Stimulated activated memory B cell treated with anti-CD40 and anti-IgM and Interleukin-4, amounts not matched to agents 10 μg/mL and 1 μg/mL and 100 μg/mL, for 72 hours (primary cell): ENCODE data around the gene THOC7.

Source experiments
- ATAC-seq: fragments of 150-1000 bp; cut with Tn5 transposase; 2 replicates; pipeline ENCODE4 v1.10.0; 2021
- H3K27ac Mint-ChIP-seq: one replicate; pipeline ENCODE4 v1.8.0; 2022; ENCODE audit warnings: mild to moderate bottlenecking, mixed read lengths
- H3K27me3 Mint-ChIP-seq: one replicate; pipeline ENCODE4 v1.8.0; 2022; ENCODE audit warnings: mixed read lengths
- H3K36me3 Mint-ChIP-seq: one replicate; pipeline ENCODE4 v1.8.0; 2022; ENCODE audit warnings: mixed read lengths
- H3K4me1 Mint-ChIP-seq: one replicate; pipeline ENCODE4 v1.8.0; 2022; ENCODE audit warnings: mixed read lengths
- H3K4me3 Mint-ChIP-seq: one replicate; pipeline ENCODE4 v1.8.0; 2022; ENCODE audit warnings: mild to moderate bottlenecking, moderate library complexity, mixed read lengths
- H3K9me3 Mint-ChIP-seq: one replicate; pipeline ENCODE4 v1.8.0; 2022; ENCODE audit warnings: mixed read lengths

The THOC7 gene

DNA sequence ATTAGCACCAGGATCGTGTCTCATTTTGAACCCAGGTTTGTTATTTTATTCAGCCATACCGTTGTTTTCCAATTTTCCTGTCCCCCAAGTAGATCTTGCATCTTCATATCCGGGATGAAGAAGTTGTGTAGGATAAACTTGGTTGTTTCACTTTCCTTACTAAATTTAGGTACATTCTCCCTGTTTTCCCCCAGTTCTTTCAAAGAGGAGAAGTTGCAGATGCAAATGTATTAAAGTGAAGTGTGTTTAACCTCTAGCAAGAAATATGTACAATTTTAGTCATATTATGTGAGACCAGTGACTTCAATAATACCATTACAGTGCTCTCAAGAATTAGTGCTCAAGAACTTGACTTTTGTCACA lies 1.3 kb upstream of the THOC7 start:
- no peaks in the 10 kb centered on the region for H3K36me3 Mint-ChIP-seq
- peak overlapping the region; percentile 88 for H3K4me3 Mint-ChIP-seq
- H3K27ac Mint-ChIP-seq, result peak overlapping the region; percentile 84
- peaks cover 63% of the 10 kb centered on the region for H3K4me1 Mint-ChIP-seq
- H3K27me3 Mint-ChIP-seq, result no peaks in the 10 kb centered on the region
- no peaks in the 10 kb centered on the region for H3K9me3 Mint-ChIP-seq
- no peak for ATAC-seq

DNA sequence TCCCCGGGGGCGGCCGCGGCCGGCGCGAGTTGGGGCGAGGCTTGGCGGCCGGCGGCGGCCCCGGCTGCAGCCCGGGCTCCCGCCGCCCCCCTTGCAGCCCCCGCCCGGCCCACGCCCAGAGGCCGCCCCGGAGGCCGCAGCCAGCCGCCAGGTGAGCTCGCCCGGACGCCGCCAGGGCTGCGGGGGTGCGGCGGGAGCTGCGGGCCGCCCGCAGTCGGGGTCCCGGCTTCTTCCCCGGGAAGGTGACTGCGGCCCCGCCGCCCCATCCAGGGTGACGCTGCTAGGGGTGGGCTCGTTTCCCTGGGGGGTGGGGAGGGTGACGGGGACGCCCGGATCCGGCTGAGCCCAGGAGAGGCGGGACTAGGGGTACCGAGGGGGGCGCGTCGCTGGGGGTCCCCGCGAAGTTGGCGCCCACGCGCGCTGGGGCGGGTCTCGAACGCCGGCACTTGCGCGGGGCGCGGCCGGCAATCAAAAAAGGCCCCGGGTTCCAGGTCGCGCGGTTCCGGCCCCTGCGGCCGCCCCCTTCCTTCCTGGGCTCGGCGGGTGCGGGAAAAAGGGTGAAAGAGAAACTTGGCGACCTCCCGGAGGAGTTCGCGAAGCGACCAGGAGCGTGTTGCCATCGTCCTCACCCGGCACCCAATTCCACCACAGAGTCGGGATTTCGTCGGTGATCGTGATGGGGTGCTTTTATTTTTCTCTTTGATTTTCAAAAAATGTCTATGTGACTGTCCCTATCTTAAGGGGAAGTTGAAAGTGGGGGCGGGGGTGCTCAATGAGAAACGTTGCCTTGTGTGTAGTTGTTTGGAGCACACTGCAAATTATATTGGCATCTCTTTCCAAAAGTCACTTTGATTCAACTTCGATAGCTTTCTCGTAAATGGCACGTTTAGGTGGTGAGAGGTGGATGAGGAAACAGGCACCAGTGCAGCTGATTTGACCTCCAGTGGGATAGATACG lies 681 bp upstream of the THOC7 start:
- H3K27me3 Mint-ChIP-seq, result no peaks in the 10 kb centered on the region

DNA sequence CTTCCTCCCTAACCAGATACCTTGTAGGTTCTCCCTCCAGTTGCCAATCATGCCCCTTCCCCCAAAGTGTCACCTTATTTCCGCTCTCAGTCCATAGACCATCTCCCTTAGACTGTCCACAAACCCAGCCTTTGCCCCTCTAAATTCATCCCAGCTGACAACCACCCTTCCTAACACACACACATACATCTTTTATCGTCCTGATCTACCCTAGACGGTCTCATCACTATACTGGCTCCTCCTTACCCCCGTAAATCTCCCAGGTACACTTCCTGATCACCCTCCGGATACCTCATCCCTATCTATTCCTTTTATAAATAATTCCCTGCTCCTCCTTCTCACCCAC lies 828 bp downstream of the THOC7 start:
- peak overlapping the region; percentile 98 for H3K4me3 Mint-ChIP-seq
- ATAC-seq, result no peak
- no peaks in the 10 kb centered on the region for H3K27me3 Mint-ChIP-seq
- H3K36me3 Mint-ChIP-seq, result no peaks in the 10 kb centered on the region
- peak overlapping the region; percentile 99 for H3K27ac Mint-ChIP-seq
- H3K4me1 Mint-ChIP-seq, result peaks cover 57% of the 10 kb centered on the region
- H3K9me3 Mint-ChIP-seq, result no peaks in the 10 kb centered on the region

More for the DNA sequence above, 681 bp upstream of the THOC7 start:
- ATAC-seq, result peak; percentile 80
- H3K9me3 Mint-ChIP-seq, result no peaks in the 10 kb centered on the region
- H3K4me3 Mint-ChIP-seq, result peak overlapping the region; percentile 88
- H3K4me1 Mint-ChIP-seq, result peaks cover 62% of the 10 kb centered on the region
- H3K36me3 Mint-ChIP-seq, result no peaks in the 10 kb centered on the region
- peak overlapping the region; percentile 84 for H3K27ac Mint-ChIP-seq

DNA sequence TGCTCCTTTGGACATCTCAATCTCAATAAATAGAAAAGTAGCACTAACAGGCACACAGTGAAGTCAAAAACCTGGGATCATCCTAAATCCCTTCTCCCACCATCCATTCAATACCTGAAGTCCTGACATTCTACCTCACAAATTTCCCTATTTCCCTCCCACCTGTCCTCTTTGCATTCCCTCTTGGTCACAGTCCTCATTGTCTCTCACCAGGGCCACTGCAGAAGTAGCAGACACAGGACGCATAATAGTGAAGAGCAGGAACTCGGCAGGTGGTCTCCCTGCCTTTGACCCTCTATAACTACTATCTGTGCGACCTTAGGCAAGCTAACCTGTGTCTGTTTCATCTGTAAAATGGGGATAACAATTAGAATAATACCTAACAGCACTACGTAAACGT lies 2.3 kb downstream of the THOC7 start:
- Mint-ChIP-seq H3K27me3 (no peaks in the 10 kb centered on the region), H3K27ac (peak overlapping the region; percentile 11), H3K4me1 (peaks cover 57% of the 10 kb centered on the region), H3K36me3 (no peaks in the 10 kb centered on the region), H3K9me3 (no peaks in the 10 kb centered on the region), H3K4me3 (no peak overlapping the region)
- no peak for ATAC-seq

GRCh38 chr3:63860776-63861175 lies 2.8 kb downstream of the THOC7 start:
- Mint-ChIP-seq H3K4me3 (no peak overlapping the region), H3K36me3 (no peaks in the 10 kb centered on the region), H3K4me1 (peaks cover 63% of the 10 kb centered on the region), H3K9me3 (no peaks in the 10 kb centered on the region), H3K27ac (peak overlapping the region; percentile 11), H3K27me3 (no peaks in the 10 kb centered on the region)
- no peak for ATAC-seq

DNA sequence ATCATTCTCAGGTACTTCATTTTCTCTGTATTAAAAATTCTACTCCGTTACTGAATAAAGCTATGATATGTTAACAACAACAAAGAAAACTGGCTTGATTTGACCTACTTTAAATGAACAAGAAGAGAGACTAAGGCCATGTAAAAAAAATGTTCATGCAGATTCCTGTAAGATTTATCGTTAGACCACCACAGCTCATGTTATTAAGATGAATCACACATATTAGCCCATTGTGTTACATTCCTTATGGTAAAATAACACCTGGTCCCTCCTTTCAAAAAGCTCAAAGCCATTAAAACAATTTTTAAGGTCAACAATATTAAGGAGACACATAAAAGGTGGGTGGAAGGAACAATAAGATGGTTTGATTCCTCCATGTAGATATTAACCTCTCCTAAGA lies 6.3 kb downstream of the THOC7 start:
- peaks cover 46% of the 10 kb centered on the region for H3K4me1 Mint-ChIP-seq

DNA sequence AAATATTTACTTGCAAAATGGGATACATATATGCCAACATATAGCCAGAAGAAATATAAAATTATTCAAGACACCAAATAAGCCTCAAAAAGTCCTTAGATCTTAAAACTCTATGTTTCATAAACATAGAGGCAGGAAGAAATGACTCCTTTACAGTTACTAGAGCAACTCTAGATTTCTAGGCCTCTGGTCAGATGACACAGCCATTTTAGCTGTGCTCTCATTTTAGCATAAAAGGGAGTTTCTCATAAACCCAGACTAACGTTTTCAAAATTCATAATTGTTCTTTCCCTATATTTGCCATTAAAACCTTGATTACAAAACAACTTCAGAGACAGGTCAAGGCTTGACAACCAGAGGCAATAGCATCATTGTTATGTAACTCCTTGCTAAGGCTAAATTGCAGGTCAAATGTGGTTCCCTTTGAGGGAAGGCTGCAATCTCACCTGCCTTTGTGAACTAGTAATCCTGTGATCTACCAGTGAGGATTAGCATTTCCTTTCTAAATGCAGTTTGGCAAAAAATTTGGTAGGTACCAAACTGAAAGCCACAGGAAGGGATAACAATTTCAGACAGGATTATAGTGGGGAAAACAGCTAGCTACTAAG lies 8.2 kb downstream of the THOC7 start:
- peaks cover 32% of the 10 kb centered on the region for H3K4me1 Mint-ChIP-seq
- ATAC-seq, result no peak
- no peak overlapping the region for H3K4me3 Mint-ChIP-seq
- no peak overlapping the region for H3K27ac Mint-ChIP-seq
- H3K36me3 Mint-ChIP-seq, result peaks cover 8% of the 10 kb centered on the region
- no peaks in the 10 kb centered on the region for H3K9me3 Mint-ChIP-seq
- H3K27me3 Mint-ChIP-seq, result no peaks in the 10 kb centered on the region

More for the DNA sequence above, 6.3 kb downstream of the THOC7 start:
- Mint-ChIP-seq H3K4me3 (no peak overlapping the region), H3K27ac (no peak overlapping the region), H3K9me3 (no peaks in the 10 kb centered on the region), H3K36me3 (peaks cover 3% of the 10 kb centered on the region), H3K27me3 (no peaks in the 10 kb centered on the region)
- ATAC-seq, result no peak

- H3K36me3 Mint-ChIP-seq, result peaks cover 8% of the 10 kb centered on the region
- peaks cover 16% of the 10 kb centered on the region for H3K4me1 Mint-ChIP-seq
- H3K9me3 Mint-ChIP-seq, result no peaks in the 10 kb centered on the region
- no peak overlapping the region for H3K4me3 Mint-ChIP-seq
- H3K27ac Mint-ChIP-seq, result no peak overlapping the region
- H3K27me3 Mint-ChIP-seq, result no peaks in the 10 kb centered on the region
- no peak for ATAC-seq
Measured at GRCh38 chr3:63853106-63853505, 10.5 kb downstream of the THOC7 start.

- Mint-ChIP-seq H3K4me1 (peaks cover 16% of the 10 kb centered on the region), H3K36me3 (peaks cover 8% of the 10 kb centered on the region), H3K4me3 (no peak overlapping the region), H3K9me3 (no peaks in the 10 kb centered on the region), H3K27me3 (no peaks in the 10 kb centered on the region), H3K27ac (no peak overlapping the region)
- ATAC-seq, result no peak
Measured at GRCh38 chr3:63851287-63851686, 12.3 kb downstream of the THOC7 start.

GRCh38 chr3:63849175-63849574 lies 14.4 kb downstream of the THOC7 start:
- Mint-ChIP-seq H3K4me1 (peaks cover 8% of the 10 kb centered on the region), H3K36me3 (peaks cover 8% of the 10 kb centered on the region), H3K4me3 (no peak overlapping the region), H3K27ac (no peak overlapping the region), H3K27me3 (no peaks in the 10 kb centered on the region), H3K9me3 (no peaks in the 10 kb centered on the region)
- ATAC-seq, result no peak

- no peaks in the 10 kb centered on the region for H3K9me3 Mint-ChIP-seq
- no peak overlapping the region for H3K27ac Mint-ChIP-seq
- H3K4me1 Mint-ChIP-seq, result peaks cover 8% of the 10 kb centered on the region
- H3K27me3 Mint-ChIP-seq, result no peaks in the 10 kb centered on the region
- peaks cover 8% of the 10 kb centered on the region for H3K36me3 Mint-ChIP-seq
- no peak for ATAC-seq
- H3K4me3 Mint-ChIP-seq, result no peak overlapping the region
Measured at GRCh38 chr3:63847718-63848450, 15.7 kb downstream of the THOC7 start.

DNA sequence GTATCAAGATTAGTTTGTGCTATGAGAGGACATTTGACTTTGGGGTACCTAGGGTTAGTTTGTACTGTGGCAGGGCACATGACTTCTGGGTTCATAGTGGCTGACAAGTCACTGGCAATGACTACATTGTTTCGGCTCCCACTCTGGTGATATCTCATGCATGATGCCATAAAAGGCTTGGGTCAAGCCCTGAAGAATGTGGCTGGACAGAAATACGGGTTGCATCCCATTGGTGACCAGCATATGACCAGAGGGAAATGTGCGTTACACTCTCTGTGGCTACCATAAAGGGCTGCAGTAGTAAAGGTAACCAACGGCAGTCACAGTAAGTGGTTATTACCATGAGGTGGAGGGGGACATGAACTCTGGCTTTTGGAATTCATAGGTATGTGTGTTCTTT lies 18.4 kb downstream of the THOC7 start:
- ATAC-seq, result no peak

GRCh38 chr3:63842127-63842526 lies 21.5 kb downstream of the THOC7 start:
- Mint-ChIP-seq H3K36me3 (peaks cover 14% of the 10 kb centered on the region), H3K27me3 (no peaks in the 10 kb centered on the region)
- ATAC-seq, result no peak

More for the DNA sequence above, 18.4 kb downstream of the THOC7 start:
- no peaks in the 10 kb centered on the region for H3K27me3 Mint-ChIP-seq
- H3K4me1 Mint-ChIP-seq, result peaks cover 5% of the 10 kb centered on the region
- no peak overlapping the region for H3K4me3 Mint-ChIP-seq
- no peaks in the 10 kb centered on the region for H3K9me3 Mint-ChIP-seq
- no peak overlapping the region for H3K27ac Mint-ChIP-seq
- H3K36me3 Mint-ChIP-seq, result peaks cover 9% of the 10 kb centered on the region

GRCh38 chr3:63841704-63842103 lies 21.9 kb downstream of the THOC7 start:
- Mint-ChIP-seq H3K4me3 (no peak overlapping the region), H3K27me3 (no peaks in the 10 kb centered on the region), H3K9me3 (no peaks in the 10 kb centered on the region), H3K4me1 (peaks cover 5% of the 10 kb centered on the region), H3K36me3 (peaks cover 14% of the 10 kb centered on the region), H3K27ac (no peak overlapping the region)
- no peak for ATAC-seq

More at GRCh38 chr3:63842127-63842526, 21.5 kb downstream of the THOC7 start:
- H3K4me3 Mint-ChIP-seq, result no peak overlapping the region
- no peak overlapping the region for H3K27ac Mint-ChIP-seq
- peaks cover 5% of the 10 kb centered on the region for H3K4me1 Mint-ChIP-seq
- no peaks in the 10 kb centered on the region for H3K9me3 Mint-ChIP-seq

- Mint-ChIP-seq H3K27ac (no peak overlapping the region), H3K4me1 (no peaks in the 10 kb centered on the region), H3K36me3 (peaks cover 35% of the 10 kb centered on the region), H3K27me3 (no peaks in the 10 kb centered on the region), H3K9me3 (no peaks in the 10 kb centered on the region), H3K4me3 (no peak overlapping the region)
- ATAC-seq, result no peak
Measured at GRCh38 chr3:63832395-63832794, 31.2 kb downstream of the THOC7 start.
